NCI-H748 treated with DMSO at 0.1 percent for 48 hours (cell line): ENCODE results near the gene STARD8.
"Not testable (repeated sequence)": the region's sequence is repeated elsewhere in the genome, so short reads cannot be mapped to it uniquely, and the experiment has no call there.

ENCODE experiments used
- DNase-seq: peaks from one replicate; lab custom pipeline; 2025; lab: John Stamatoyannopoulos, UW

Gene STARD8

DNA sequence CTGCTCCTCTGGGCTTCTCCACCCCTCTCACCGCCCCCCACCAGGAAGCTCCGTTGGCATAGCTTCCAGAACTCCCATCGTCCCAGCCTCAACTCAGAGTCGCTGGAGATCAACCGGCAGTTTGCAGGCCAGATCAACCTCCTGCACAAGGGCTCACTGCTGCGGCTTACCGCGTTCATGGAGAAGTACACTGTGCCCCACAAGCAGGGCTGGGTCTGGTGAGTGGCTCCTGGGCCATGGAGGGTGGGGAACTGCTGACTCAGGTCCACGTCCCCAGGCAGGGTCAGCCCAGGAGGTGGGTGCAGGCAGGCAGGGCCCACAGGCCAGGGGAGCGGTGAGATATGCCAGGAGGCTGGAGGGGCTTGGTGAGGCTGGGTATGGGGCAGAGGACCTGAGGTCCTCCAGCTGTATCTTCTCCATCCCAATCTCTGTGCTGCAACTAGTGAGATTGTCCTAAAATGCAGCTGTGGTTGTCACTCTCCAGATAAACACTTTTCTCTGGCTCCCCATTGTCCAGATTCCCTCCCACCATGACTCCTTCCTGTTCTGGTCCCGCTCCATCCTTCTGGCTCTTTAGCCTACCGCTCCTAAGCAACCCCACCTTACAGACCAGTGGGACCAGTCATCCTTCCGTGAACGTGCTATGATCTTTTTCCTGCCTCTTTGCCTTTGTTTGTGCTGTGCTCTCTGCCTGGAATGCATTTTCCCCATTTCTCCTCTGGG lies 71.9 kb downstream of the STARD8 start:
- DNase-seq: no peak

DNA sequence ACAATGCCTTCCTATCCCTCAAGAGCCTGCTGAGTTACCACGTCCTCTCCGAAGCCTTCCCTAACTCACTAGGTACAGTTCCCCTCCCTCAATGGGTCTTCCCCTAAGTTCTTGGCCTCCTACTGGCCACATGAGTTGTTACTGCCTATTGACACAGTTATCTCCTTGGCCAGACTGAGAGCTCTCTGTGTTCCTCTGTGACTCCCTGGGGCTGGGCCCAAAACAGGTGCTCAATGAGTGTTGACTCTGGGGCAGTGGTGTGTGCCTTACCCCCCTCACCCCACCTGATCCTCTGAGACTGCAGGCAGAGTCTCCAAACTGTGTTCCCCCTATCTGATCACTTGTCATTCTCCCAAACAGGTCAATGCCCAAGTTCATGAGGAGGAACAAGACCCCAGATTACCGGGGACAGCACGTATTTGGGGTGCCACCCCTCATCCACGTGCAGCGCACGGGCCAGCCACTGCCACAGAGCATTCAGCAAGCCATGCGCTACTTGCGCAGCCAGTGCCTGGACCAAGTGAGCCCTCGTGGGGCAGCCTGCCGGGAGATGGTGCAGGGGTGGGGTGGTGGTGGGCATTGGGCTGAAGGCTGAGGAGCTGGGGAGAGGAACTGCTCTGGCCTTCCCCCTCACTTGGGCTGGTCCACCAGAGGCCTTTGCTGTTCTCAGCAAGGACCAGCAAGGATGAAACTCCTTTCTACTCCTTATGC lies 72.6 kb downstream of the STARD8 start:
- no peak for DNase-seq

- DNase-seq: no peak
Observed at GRCh38 chrX:68720851-68721250, 73.4 kb downstream of the STARD8 start.

- DNase-seq: no peak
Observed at GRCh38 chrX:68721546-68721945, 74.1 kb downstream of the STARD8 start.

DNA sequence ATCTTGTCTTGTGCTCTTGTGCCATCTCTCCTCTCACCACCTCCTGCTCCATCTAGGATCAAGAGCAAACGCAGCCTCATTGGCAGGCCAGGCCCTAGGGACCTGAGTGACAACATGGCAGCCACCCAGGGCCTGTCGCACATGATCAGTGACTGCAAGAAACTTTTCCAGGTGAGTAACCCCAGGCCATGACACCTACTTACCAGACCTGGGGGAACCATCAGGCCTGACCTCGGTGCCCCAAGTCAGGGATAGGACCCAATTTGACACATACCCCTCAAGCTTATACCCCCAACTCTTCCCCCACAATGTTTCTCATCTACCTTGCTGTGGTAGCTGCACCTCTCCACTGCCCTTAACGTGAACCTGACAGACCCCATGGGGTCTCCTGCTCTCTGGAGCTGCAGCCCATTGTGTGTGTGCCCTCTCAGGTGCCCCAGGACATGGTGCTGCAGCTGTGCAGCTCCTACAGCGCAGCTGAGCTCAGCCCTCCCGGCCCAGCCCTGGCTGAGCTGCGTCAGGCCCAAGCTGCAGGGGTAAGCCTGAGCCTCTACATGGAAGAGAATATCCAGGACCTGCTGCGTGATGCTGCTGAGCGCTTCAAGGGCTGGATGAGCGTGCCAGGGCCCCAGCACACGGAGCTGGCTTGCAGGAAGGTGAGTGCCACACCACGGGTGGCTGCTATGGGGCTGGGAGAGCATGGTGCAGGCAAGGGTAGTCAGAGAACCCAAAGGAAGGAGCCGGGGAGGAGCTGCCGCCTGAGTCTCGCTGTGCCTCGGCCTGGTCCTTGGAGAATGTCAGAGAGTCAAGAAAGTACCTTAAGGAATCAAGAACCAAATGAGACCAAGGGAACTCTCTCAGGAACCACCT lies 74.8 kb downstream of the STARD8 start:
- no peak for DNase-seq

GRCh38 chrX:68723491-68724155 lies 76.2 kb downstream of the STARD8 start:
- DNase-seq: no peak

- DNase-seq: no peak
Observed at GRCh38 chrX:68724531-68725020, 77.1 kb downstream of the STARD8 start.

DNA sequence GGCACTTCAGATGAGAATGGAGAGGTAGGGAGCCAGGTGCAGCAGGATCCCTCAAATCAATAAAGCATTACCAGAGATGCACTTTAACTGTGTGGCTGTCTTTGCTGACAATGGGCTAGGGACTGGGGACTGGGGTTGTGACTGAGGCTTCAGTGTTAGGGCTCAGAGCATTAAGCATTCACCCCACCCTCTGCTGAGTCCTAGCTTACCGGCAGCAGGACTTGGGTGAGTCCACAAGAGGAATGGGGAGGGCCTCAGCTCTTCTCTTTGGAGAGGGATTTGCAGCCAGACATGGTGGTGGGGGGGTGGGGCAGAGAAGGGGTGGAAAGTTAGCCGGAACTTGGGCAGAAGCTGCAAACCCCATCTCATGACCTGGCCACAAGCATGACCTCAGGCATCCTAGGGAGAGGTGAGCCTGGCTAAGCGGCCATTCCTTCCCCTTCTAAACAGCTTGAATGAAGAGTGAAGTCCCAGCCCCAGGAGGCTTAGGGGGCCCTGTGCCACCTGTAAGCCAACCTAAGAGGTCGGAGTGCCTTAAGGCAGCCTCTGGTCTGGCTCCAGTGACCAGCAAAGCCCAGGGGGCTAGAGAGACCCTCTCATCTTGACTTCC lies 78.4 kb downstream of the STARD8 start:
- DNase-seq: no peak

GRCh38 chrX:68726366-68726765 lies 78.9 kb downstream of the STARD8 start:
- no peak for DNase-seq

- DNase-seq: no peak
Observed at GRCh38 chrX:68727696-68728095, 80.2 kb downstream of the STARD8 start.

- no peak for DNase-seq
Observed at GRCh38 chrX:68728186-68728585, 80.7 kb downstream of the STARD8 start.

GRCh38 chrX:68731254-68731653 lies 83.8 kb downstream of the STARD8 start:
- DNase-seq: no peak

DNA sequence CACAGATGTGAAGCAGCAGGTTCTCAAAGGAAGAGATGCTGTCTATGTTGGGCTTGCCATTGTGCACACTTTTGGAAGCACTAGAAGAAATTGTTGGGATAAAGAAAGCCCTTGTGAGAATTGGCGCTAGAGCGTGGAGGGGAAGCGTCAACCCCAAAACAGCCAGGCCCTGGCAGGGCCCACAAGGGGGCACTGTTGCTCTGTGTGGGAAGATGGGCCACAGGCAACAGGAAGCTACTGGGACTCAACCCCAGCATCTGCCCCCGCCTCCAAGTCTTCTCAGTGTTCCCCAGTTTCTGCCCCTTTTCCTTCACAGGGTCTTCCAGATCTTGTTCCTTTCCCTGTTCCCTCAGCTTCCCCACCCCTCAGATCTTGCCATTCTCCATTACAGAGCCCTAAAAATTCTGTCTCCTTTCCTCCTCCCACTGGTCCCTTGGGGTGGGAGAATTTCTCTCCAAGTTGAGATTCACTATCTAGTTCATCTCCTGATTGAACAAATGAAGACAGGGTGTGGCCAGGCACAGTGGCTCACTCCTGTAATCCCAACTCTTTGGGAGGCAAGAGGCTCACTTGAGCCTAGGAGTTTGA lies 85.5 kb downstream of the STARD8 start:
- no peak for DNase-seq

GRCh38 chrX:68735266-68735665 lies 87.8 kb downstream of the STARD8 start:
- no peak for DNase-seq

GRCh38 chrX:68741864-68742263 lies 94.4 kb downstream of the STARD8 start:
- DNase-seq: not testable (repeated sequence)

- no peak for DNase-seq
Observed at GRCh38 chrX:68743754-68744153, 96.3 kb downstream of the STARD8 start.

- no peak for DNase-seq
Observed at GRCh38 chrX:68746988-68747387, 99.5 kb downstream of the STARD8 start.

- DNase-seq: no peak
Observed at GRCh38 chrX:68748030-68748429, 100.6 kb downstream of the STARD8 start.

GRCh38 chrX:68749426-68749825 lies 102.0 kb downstream of the STARD8 start:
- DNase-seq: no peak

DNA sequence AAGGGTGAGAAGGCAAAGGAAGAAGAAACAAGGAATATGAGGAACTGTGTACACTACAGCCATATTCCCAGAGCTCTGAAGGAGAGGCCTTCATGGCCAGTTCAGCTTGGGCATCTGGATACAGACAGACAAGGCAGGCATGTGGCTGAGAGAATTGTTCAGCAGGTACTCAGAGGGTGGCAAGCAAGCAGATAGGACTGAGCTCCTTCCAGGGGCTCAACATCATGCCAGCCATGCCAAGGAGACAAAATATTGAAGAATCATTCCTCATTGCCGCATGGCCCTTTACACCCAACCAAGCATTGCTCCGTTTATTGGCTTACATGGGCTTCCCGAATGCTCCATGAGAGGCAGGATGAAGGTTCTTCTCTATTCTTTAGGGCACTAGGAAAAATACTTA lies 102.8 kb downstream of the STARD8 start:
- no peak for DNase-seq

DNA sequence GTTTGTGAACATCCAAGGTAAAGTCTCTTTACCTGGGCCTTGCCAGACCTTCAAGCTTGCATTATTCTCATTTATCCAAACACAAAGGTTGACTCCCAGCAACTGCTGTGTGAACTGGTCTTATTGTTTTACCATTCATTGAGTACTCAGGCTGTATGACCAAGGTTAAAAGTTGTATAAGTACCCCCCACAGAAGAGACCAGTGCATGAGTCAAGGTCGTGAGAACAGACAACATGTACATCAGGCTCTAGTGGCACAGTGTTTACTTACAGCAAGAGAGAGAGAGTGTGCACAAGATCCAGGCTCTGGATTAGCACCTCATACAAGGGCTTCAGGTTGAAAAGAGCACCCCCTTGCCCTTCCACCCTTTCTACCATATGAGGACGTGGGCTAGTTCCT lies 103.9 kb downstream of the STARD8 start:
- DNase-seq: no peak
